Trophoblast cell (in vitro differentiated cells and primary cell): Measurements from ENCODE around the gene MMRN2.
A peak's percentile ranks its signal among the peaks of the same experiment; 100 is the strongest.
"Not testable (repeated sequence)": the region's sequence is repeated elsewhere in the genome, so short reads cannot be mapped to it uniquely, and the experiment has no call there.

Source experiments
- DNase-seq, 2 donors: peaks; one replicate each; pipeline ENCODE4 v3.0.0-alpha.2; 2016
- H2AFZ ChIP-seq: 2 replicates; pipeline ENCODE4 v1.6.1; 2013; ENCODE audit warnings: low read length, moderate library complexity, mild to moderate bottlenecking; ENCODE audit not compliant: insufficient read depth, poor library complexity
- H2AK5ac ChIP-seq: 2 replicates; pipeline ENCODE4 v1.6.1; 2013; ENCODE audit warnings: mild to moderate bottlenecking, low read length
- H2BK120ac ChIP-seq: 2 replicates; pipeline ENCODE4 v1.6.1; 2013; ENCODE audit warnings: low read length, mild to moderate bottlenecking, moderate library complexity; ENCODE audit not compliant: insufficient read depth, poor library complexity
- H2BK12ac ChIP-seq: 2 replicates; pipeline ENCODE4 v1.6.1; 2013; ENCODE audit warnings: mild to moderate bottlenecking, low read length, moderate library complexity
- H2BK5ac ChIP-seq: 2 replicates; pipeline ENCODE4 v1.6.1; 2013; ENCODE audit warnings: low read length, low read depth, moderate library complexity, mild to moderate bottlenecking; ENCODE audit not compliant: poor library complexity
- H3K14ac ChIP-seq: 2 replicates; pipeline ENCODE4 v1.6.1; 2013; ENCODE audit warnings: mild to moderate bottlenecking, low read length
- H3K18ac ChIP-seq: 2 replicates; pipeline ENCODE4 v1.6.1; 2013; ENCODE audit warnings: mild to moderate bottlenecking, low read length
- H3K23ac ChIP-seq: 2 replicates; pipeline ENCODE4 v1.6.1; 2013; ENCODE audit warnings: low read length
- H3K27ac ChIP-seq: 2 replicates; pipeline ENCODE4 v1.5.1; 2013; ENCODE audit warnings: low read depth, mild to moderate bottlenecking, inconsistent platforms, low read length, moderate library complexity
- H3K27me3 ChIP-seq: 2 replicates; pipeline ENCODE4 v1.6.1; 2013; ENCODE audit warnings: inconsistent platforms, mild to moderate bottlenecking, low read length, moderate library complexity; ENCODE audit not compliant: insufficient read depth
- H3K36me3 ChIP-seq, 2 experiments: 1 replicate in 1 of 2; 2 replicates in 1 of 2; pipeline ENCODE4 v1.6.1; 2013; ENCODE audit warnings: low read length in 2 of 2, mild to moderate bottlenecking in 2 of 2, moderate library complexity in 1 of 2; ENCODE audit not compliant: insufficient read depth in 2 of 2, control insufficient read depth in 1 of 2
- H3K4ac ChIP-seq: 2 replicates; pipeline ENCODE4 v1.6.1; 2013; ENCODE audit warnings: low read depth, mild to moderate bottlenecking, low read length, moderate library complexity
- H3K4me1 ChIP-seq, 2 experiments: 1 replicate in 1 of 2; 2 replicates in 1 of 2; pipeline ENCODE4 v1.6.1; 2013; ENCODE audit warnings: low read length in 2 of 2, mild to moderate bottlenecking in 2 of 2, moderate library complexity in 1 of 2; ENCODE audit not compliant: insufficient read depth in 2 of 2, control insufficient read depth in 1 of 2
- H3K4me2 ChIP-seq: 2 replicates; pipeline ENCODE4 v1.6.1; 2013; ENCODE audit warnings: inconsistent platforms, mild to moderate bottlenecking, low read length, moderate library complexity
- H3K4me3 ChIP-seq: 2 replicates; pipeline ENCODE4 v1.5.1; 2013; ENCODE audit warnings: mild to moderate bottlenecking, low read depth, low read length, inconsistent platforms
- H3K79me1 ChIP-seq: one replicate; pipeline ENCODE4 v1.6.1; 2013; ENCODE audit warnings: low read length
- H3K79me2 ChIP-seq: 2 replicates; pipeline ENCODE4 v1.6.1; 2013; ENCODE audit warnings: low read length, mild to moderate bottlenecking; ENCODE audit not compliant: control insufficient read depth, insufficient read depth, poor library complexity
- H3K9ac ChIP-seq: 2 replicates; pipeline ENCODE4 v1.6.1; 2013; ENCODE audit warnings: mild to moderate bottlenecking, low read length
- H3K9me3 ChIP-seq: 2 replicates; pipeline ENCODE4 v1.6.1; 2013; ENCODE audit warnings: low read depth, mild to moderate bottlenecking, control low read depth, inconsistent platforms, low read length; ENCODE audit not compliant: insufficient read depth
- H4K12ac ChIP-seq: 2 replicates; pipeline ENCODE4 v1.6.1; 2013; ENCODE audit warnings: low read depth, mild to moderate bottlenecking, low read length, moderate library complexity
- H4K8ac ChIP-seq: 2 replicates; pipeline ENCODE4 v1.6.1; 2013; ENCODE audit warnings: low read depth, mild to moderate bottlenecking, low read length, moderate library complexity
- H4K91ac ChIP-seq: one replicate; pipeline ENCODE4 v1.6.1; 2013; ENCODE audit warnings: low read depth, mild to moderate bottlenecking, low read length, moderate library complexity
- WGBS: extraction: QIAGEN DNeasy Blood & Tissue Kit; methylation state at CpG from one replicate; pipeline ENCODE4 v1.1.7; 2013; ENCODE audit warnings: missing lambda C conversion rate; ENCODE audit not compliant: insufficient read length, insufficient coverage; ENCODE audit errors: extremely low coverage; 5-methylcytosine and 5-hydroxymethylcytosine counted together

Gene MMRN2

GRCh38 chr10:86934162-86934711 is 23.2 kb downstream of the MMRN2 start:
- H2BK12ac ChIP-seq, H3K18ac ChIP-seq, H2AFZ ChIP-seq, H3K79me1 ChIP-seq, H2BK5ac ChIP-seq, H3K4me2 ChIP-seq, H3K4me3 ChIP-seq, H4K12ac ChIP-seq, H2BK120ac ChIP-seq, H3K9ac ChIP-seq, H4K8ac ChIP-seq, H3K9me3 ChIP-seq, H3K27ac ChIP-seq, H3K14ac ChIP-seq, H3K4ac ChIP-seq, H2AK5ac ChIP-seq, H4K91ac ChIP-seq, H3K23ac ChIP-seq, H3K4me1 ChIP-seq, H3K27me3 ChIP-seq, H3K79me2 ChIP-seq: not testable (repeated sequence)
- DNase-seq: peak; percentile 32 to 38
- peaks cover 12 to 18% of the 10 kb centered on the region in 2 experiments for H3K36me3 ChIP-seq
- no CpG with 5 or more reads among the region's 6 CpGs for WGBS

DNA sequence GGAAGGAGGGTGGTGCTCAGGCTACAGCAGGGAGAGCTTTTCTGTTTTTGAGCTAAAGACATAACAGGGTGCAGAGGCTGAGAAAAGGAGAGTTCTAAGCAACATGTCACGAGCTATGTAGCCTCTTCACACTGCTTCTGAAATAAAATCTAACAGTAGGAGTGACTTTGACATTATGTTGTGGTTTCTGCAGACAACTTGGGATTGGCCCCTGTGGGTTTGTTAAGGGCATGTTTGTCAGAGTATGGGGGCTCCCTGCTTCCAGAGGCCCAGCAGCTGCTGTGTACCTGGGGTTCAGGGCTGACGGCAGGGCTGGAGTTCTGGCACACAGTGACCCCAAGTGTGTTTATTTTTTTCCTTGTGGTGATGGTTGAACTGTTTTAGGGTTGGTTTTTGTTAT is 24.7 kb downstream of the MMRN2 start:
- H3K4me2 ChIP-seq: no peak overlapping the region

DNA sequence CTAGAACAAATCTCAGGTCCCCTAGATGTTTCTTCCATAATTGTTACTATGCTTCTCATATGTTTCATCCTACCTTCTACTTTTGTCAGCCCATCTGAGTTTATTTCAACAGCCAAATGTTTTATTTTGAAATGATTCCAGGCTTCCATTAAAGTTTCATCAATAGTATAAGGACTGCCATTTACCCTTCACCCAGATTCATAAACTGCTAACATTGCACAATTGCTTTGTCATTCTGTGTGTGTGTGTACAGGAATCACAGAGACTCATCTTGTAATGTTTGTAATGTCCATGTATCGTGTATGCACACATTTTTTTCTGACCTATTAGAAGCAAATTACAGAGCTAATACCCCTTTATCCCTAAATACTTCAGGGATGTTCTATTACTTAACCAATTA is 25.5 kb downstream of the MMRN2 start:
- Histone ChIP-seq H3K9me3 (no peaks in the 10 kb centered on the region), H3K14ac (no peak overlapping the region), H3K18ac (no peak overlapping the region), H3K27ac (no peak overlapping the region), H2BK12ac (no peak overlapping the region), H3K4ac (no peak overlapping the region), H2AK5ac (no peak overlapping the region), H3K27me3 (no peaks in the 10 kb centered on the region), H3K79me2 (no peaks in the 10 kb centered on the region), H3K4me1 (peaks cover 0 to 2% of the 10 kb centered on the region in 2 experiments), H3K9ac (no peak overlapping the region), H4K8ac (no peak overlapping the region), H3K36me3 (peaks cover 12 to 21% of the 10 kb centered on the region in 2 experiments), H4K12ac (no peak overlapping the region), H3K23ac (no peak overlapping the region), H3K4me3 (no peak overlapping the region), H2BK120ac (no peak overlapping the region), H2BK5ac (no peak overlapping the region), H2AFZ (no peak overlapping the region), H3K4me2 (no peak overlapping the region), H4K91ac (no peak overlapping the region), H3K79me1 (no peaks in the 10 kb centered on the region)
- WGBS: no CpG with 5 or more reads among the region's 1 CpG
- peak in 1 of 2 donors; percentile 13 for DNase-seq

More for the DNA sequence above, 24.7 kb downstream of the MMRN2 start:
- no peak for DNase-seq
- H2BK120ac ChIP-seq: no peak overlapping the region
- no peak overlapping the region for H4K12ac ChIP-seq
- H3K79me1 ChIP-seq: no peaks in the 10 kb centered on the region
- no CpG with 5 or more reads among the region's 2 CpGs for WGBS
- H3K14ac ChIP-seq: no peak overlapping the region
- H2AK5ac ChIP-seq: no peak overlapping the region
- H3K23ac ChIP-seq: no peak overlapping the region
- H3K9ac ChIP-seq: no peak overlapping the region
- H2BK5ac ChIP-seq: no peak overlapping the region
- H3K27me3 ChIP-seq: no peaks in the 10 kb centered on the region
- H3K9me3 ChIP-seq: no peaks in the 10 kb centered on the region
- no peak overlapping the region for H3K27ac ChIP-seq
- H3K4ac ChIP-seq: no peak overlapping the region
- no peaks in the 10 kb centered on the region for H3K79me2 ChIP-seq
- H3K4me1 ChIP-seq: peaks cover 0 to 2% of the 10 kb centered on the region in 2 experiments
- H4K8ac ChIP-seq: no peak overlapping the region
- no peak overlapping the region for H3K18ac ChIP-seq
- H2AFZ ChIP-seq: no peak overlapping the region
- H4K91ac ChIP-seq: no peak overlapping the region
- no peak overlapping the region for H3K4me3 ChIP-seq
- no peak overlapping the region for H2BK12ac ChIP-seq
- H3K36me3 ChIP-seq: peaks cover 12 to 21% of the 10 kb centered on the region in 2 experiments

DNA sequence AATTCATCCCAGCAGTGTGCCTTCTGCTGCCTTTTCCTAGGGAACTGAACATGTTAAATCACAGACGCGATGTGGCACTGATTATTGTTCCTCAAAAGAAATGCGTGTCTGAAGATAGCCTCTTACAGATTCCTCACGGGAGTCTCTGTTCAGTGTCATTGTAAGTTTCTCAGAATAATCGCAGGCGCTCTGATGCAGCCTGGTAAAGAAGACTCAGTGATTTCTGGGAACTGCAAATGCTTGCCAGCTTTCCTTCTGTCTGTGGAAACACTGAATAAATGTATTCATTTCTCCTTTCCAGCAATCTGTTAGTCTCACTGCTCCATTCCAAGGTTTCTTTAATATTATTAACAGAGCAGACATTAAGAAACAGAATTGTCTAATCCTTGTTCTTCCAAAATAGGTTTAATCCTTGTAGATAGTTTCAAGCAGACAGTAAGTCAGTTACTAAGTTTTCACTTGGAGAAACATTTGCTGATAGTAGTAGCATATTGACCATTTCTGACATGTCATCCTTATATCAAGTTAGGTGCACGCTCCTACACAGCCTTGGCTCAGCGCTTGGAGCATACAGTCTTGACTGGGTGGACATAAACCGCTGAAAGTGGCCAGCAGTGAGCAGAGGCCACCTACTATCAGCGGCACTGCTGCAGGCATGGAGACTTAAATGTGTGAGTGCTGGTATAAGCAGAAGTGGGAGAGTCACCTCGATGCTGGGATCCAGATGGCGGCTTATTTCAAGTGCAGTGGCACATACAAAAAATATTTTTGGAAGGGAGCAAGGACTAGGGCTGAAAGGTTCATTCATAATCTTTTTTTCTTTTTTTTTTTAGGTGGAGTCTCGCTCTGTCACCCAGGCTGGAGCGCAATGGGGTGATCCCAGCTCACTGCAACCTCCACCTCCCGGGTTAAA is 27.7 kb downstream of the MMRN2 start:
- Histone ChIP-seq H4K8ac (no peak overlapping the region), H2AFZ (no peak overlapping the region), H2AK5ac (no peak overlapping the region), H3K23ac (no peak overlapping the region), H3K4me2 (no peak overlapping the region), H3K9me3 (no peaks in the 10 kb centered on the region), H4K12ac (no peak overlapping the region), H3K18ac (no peak overlapping the region), H2BK5ac (no peak overlapping the region), H2BK120ac (no peak overlapping the region), H3K4ac (no peak overlapping the region), H3K4me3 (no peak overlapping the region), H3K14ac (no peak overlapping the region), H3K4me1 (peaks cover 0 to 2% of the 10 kb centered on the region in 2 experiments), H3K27ac (no peak overlapping the region), H3K27me3 (no peaks in the 10 kb centered on the region), H3K79me2 (no peaks in the 10 kb centered on the region), H4K91ac (no peak overlapping the region), H3K36me3 (peaks cover 12 to 21% of the 10 kb centered on the region in 2 experiments), H2BK12ac (no peak overlapping the region), H3K79me1 (no peaks in the 10 kb centered on the region), H3K9ac (peak overlapping the region; percentile 62)
- no CpG with 5 or more reads among the region's 15 CpGs for WGBS
- DNase-seq: no peak
